Right renal pelvis (tissue), 4 donors: ENCODE data around the gene OR4M1. TPM values are rescaled to one million over a fixed set of nuclear protein-coding genes. Genes with fewer than 3 reads are reported as not detected.
"Not testable (repeated sequence)": the region's sequence is repeated elsewhere in the genome, so short reads cannot be mapped to it uniquely, and the experiment has no call there.

Experiments
- DNase-seq, 4 donors: peaks; one replicate each; pipeline ENCODE4 v3.0.0-alpha.2; 2013; ENCODE audit warnings: low read depth in 4 of 4, low spot score in 3 of 4, missing footprints in 1 of 4
- polyA plus RNA-seq, 4 donors: library from polyadenylated mRNA; unstranded; fragments of 120-200 nt; gene quantifications; one replicate each; pipeline ENCODE4 v1.2.1, GENCODE V29; 2013; ENCODE audit not compliant: insufficient read length in 4 of 4

OR4M1 gene
- polyA plus RNA-seq, 4 donors, result not detected

- DNase-seq, result not testable (repeated sequence)
Measured at GRCh38 chr14:19819879-19820278, 46.6 kb downstream of the OR4M1 start.

- DNase-seq, result not testable (repeated sequence)
Measured at GRCh38 chr14:19821016-19821415, 47.7 kb downstream of the OR4M1 start.

- DNase-seq, result no peak
Measured at GRCh38 chr14:19823178-19823577, 49.9 kb downstream of the OR4M1 start.

DNA sequence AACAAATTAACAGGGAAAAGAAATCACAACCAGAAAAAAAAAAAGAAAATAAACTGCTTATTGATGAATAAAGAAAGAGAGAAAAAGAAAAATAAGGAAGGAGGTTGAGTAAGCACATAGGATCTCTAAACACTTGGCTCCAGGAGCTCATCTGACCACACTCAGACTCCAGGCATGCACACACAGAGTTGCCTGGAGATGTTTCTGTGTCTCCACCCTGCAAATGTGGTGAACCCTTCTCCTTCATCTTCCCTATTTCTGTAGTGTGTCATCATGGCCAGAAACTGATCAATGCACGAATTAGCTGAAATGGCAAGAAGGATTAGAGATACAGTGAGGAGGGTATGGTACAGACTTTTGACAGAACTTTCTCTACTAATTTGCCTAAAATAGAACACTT lies 50.5 kb downstream of the OR4M1 start:
- DNase-seq, result no peak

GRCh38 chr14:19827626-19828244 lies 54.4 kb downstream of the OR4M1 start:
- DNase-seq, result not testable (repeated sequence)

DNA sequence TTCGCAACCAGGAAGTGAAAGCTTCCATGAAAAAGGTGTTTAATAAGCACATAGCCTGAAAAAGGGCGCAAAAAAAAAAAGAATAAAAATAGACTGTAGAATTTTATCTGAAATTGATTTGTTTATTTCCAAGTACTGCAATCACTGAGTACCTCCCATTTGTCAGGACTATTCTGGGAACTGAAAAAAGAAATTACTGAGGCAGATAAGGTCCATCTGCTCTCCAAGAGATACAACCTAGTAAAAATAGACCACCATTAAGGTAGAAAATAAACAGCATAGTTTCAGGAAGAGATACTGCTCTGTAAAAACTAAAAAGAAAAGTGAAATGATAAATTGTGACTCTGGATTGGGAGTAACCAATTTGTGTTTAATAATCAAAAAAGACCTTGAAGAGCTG lies 55.0 kb downstream of the OR4M1 start:
- DNase-seq, result no peak

Other genes starting within 250 kb of the OR4M1 start
- gene OR11H2, start 59.6 kb upstream of the OR4M1 start, polyA plus RNA-seq, result not detected
- gene OR4Q3, start 29.9 kb upstream of the OR4M1 start, polyA plus RNA-seq, result not detected
- not detected for gene OR4N2, start 30.3 kb downstream of the OR4M1 start, polyA plus RNA-seq
- under 1 TPM in 1 of 4 donors, not detected in 3; 0.01 TPM for gene OR4K2, start 101.6 kb downstream of the OR4M1 start, polyA plus RNA-seq
- not detected for gene OR4K5, start 147.1 kb downstream of the OR4M1 start, polyA plus RNA-seq
- gene OR4K1, start 157.4 kb downstream of the OR4M1 start, polyA plus RNA-seq, result not detected
- gene OR4K15, start 202.1 kb downstream of the OR4M1 start, polyA plus RNA-seq, result not detected
- gene OR4Q2, start 228.7 kb downstream of the OR4M1 start, polyA plus RNA-seq, result not detected
- gene OR4K14, start 245.8 kb downstream of the OR4M1 start, polyA plus RNA-seq, result not detected